Psoas muscle (tissue), 8 donors: ENCODE data around the gene CTNND2. TPM values are rescaled to one million over a fixed set of nuclear protein-coding genes. Genes with fewer than 3 reads are reported as not detected.

Experiments used
- ATAC-seq, 4 donors: fragments of 200-7000 bp; cut with Tn5 transposase; one replicate each; pipeline ENCODE4 v1.9.1; 2020; ENCODE audit warnings: moderate library complexity in 3 of 4, mild to moderate bottlenecking in 2 of 4
- DNase-seq, 2 donors: peaks; one replicate each; pipeline ENCODE4 v3.0.0-alpha.2; 2020
- H3K27ac ChIP-seq: fragments of 200-600 bp; one replicate; pipeline ENCODE4 v1.8.0; 2022
- H3K27me3 ChIP-seq, 3 donors: fragments of 200-600 bp in 1 of 3; one replicate each; pipeline versions ENCODE4 v1.6.1 to v1.8.0; 2013 to 2022; ENCODE audit warnings: low read length in 2 of 3, mild to moderate bottlenecking in 2 of 3, moderate library complexity in 1 of 3; ENCODE audit not compliant: insufficient read depth in 3 of 3
- H3K36me3 ChIP-seq, 2 donors: fragments of 200-600 bp in 1 of 2; one replicate each; pipeline versions ENCODE4 v1.6.1 to v1.8.0; 2013 to 2022; ENCODE audit warnings: low read depth in 1 of 2, mild to moderate bottlenecking in 1 of 2, moderate library complexity in 1 of 2; ENCODE audit not compliant: insufficient read depth in 1 of 2
- H3K4me1 ChIP-seq: fragments of 200-600 bp; one replicate; pipeline ENCODE4 v1.8.0; 2022
- H3K4me3 ChIP-seq: fragments of 200-600 bp; one replicate; pipeline ENCODE4 v1.8.0; 2022; ENCODE audit warnings: mild to moderate bottlenecking
- H3K9me3 ChIP-seq: fragments of 200-600 bp; one replicate; pipeline ENCODE4 v1.8.0; 2022
- CTCF ChIP-seq: fragments of 200-600 bp; IDR thresholded peaks from one replicate; pipeline ENCODE4 v1.8.0; 2022; ENCODE audit warnings: antibody characterized with exemption
- WGBS, 3 donors: extraction: QIAGEN DNeasy Blood & Tissue Kit; methylation state at CpG; one replicate each; pipeline versions ENCODE4 v1.1.6 to v1.1.7; 2013; 5-methylcytosine and 5-hydroxymethylcytosine counted together
- intact Hi-C, 2 donors: fragments of 100-400 bp; cut with DNase I; formaldehyde crosslinking; loops; one replicate each; pipeline versions ENCODE4 v1.11.0 to v1.14.2; 2022
- polyA plus RNA-seq, 3 donors: library from polyadenylated mRNA; stranded (reverse); fragments of 200-250 nt; gene quantifications; one replicate each; pipeline ENCODE4 v1.2.3, GENCODE V29; 2013
- total RNA-seq, 4 donors: library from RNA; stranded (reverse); fragmentation: NEBNext Ultra II Directional in 2 of 4; extraction: Animal tissue kit (Norgen Biotek cat#: 25700) in 2 of 4; gene quantifications; one replicate each; pipeline versions ENCODE4 v1.2.1 to v1.2.4, GENCODE V29; 2021 to 2023
- donor health status: healthy with polysubstance abuse.
- donor health status: DM: no; HTN: no; CAD: no; lungs with moderate emphysema.
- donor health status: Bipolar disorder and iron deficiency.
- donor health status: healthy.
- donor health status: DM: yes; HTN: yes; CAD: no.
- donor health status: DM: no; HTN: no; CAD: no.
- donor health status: DM: no; HTN: no; CAD: no.
- donor health status: DM: yes; HTN: yes; CAD: no.

Gene CTNND2
- total and polyA plus RNA-seq, 7 donors = 0.09 to 0.14 (median 0.13) TPM; not detected in 4

- Histone ChIP-seq H3K27ac (no peak overlapping the region), H3K4me1 (no peaks in the 10 kb centered on the region), H3K9me3 (no peaks in the 10 kb centered on the region), H3K4me3 (no peak overlapping the region), H3K36me3 (no peaks in the 10 kb centered on the region), H3K27me3 (no peaks in the 10 kb centered on the region)
- intact Hi-C loops = no loop called here
- no peak for ATAC-seq
- no peak for TF ChIP-seq CTCF
- WGBS, 3 donors = 43 to 92% (median 69%) methylated on average over 1 of the region's 1 CpG
- DNase-seq = no peak
Measured at GRCh38 chr5:11023945-11024344, 880.3 kb downstream of the CTNND2 start.

- Histone ChIP-seq H3K36me3 (no peaks in the 10 kb centered on the region), H3K27me3 (peaks cover 0 to 2% (median 0%) of the 10 kb centered on the region in 3 donors), H3K4me3 (no peak overlapping the region), H3K4me1 (no peaks in the 10 kb centered on the region), H3K9me3 (no peaks in the 10 kb centered on the region), H3K27ac (no peak overlapping the region)
- ATAC-seq = no peak
- 85 to 92% (median 87%) methylated on average over 4 of the region's 4 CpGs for WGBS, 3 donors
- DNase-seq = no peak
- intact Hi-C loops = no loop called here
- TF ChIP-seq CTCF = no peak
Measured at GRCh38 chr5:11013793-11014192, 890.5 kb downstream of the CTNND2 start.

- H3K4me1 ChIP-seq = no peaks in the 10 kb centered on the region
- intact Hi-C loops = no loop called here
- no peak overlapping the region for H3K27ac ChIP-seq
- H3K36me3 ChIP-seq = no peaks in the 10 kb centered on the region
- no peak for TF ChIP-seq CTCF
- H3K27me3 ChIP-seq = peaks cover 0 to 2% (median 0%) of the 10 kb centered on the region in 3 donors
- no peak for ATAC-seq
- H3K4me3 ChIP-seq = no peak overlapping the region
- WGBS, 3 donors = 84 to 86% (median 84%) methylated on average over 7 of the region's 7 CpGs
- DNase-seq = no peak
- H3K9me3 ChIP-seq = peaks cover 4% of the 10 kb centered on the region
Measured at GRCh38 chr5:11012295-11012694, 892.0 kb downstream of the CTNND2 start.

- no peak overlapping the region for H3K27ac ChIP-seq
- H3K36me3 ChIP-seq = no peaks in the 10 kb centered on the region
- ATAC-seq = no peak
- no peaks in the 10 kb centered on the region for H3K4me1 ChIP-seq
- 62 to 70% (median 65%) methylated on average over 7 of the region's 7 CpGs for WGBS, 3 donors
- no peak overlapping the region for H3K4me3 ChIP-seq
- peaks cover 4% of the 10 kb centered on the region for H3K9me3 ChIP-seq
- no peak for TF ChIP-seq CTCF
- intact Hi-C loops = no loop called here
- no peak for DNase-seq
- H3K27me3 ChIP-seq = no peaks in the 10 kb centered on the region
Measured at GRCh38 chr5:11010429-11011210, 893.6 kb downstream of the CTNND2 start.

GRCh38 chr5:11009576-11009975 lies 894.7 kb downstream of the CTNND2 start:
- 69 to 83% (median 75%) methylated on average over 3 of the region's 3 CpGs for WGBS, 3 donors
- ATAC-seq = no peak
- H3K36me3 ChIP-seq = no peaks in the 10 kb centered on the region
- TF ChIP-seq CTCF = no peak
- H3K4me3 ChIP-seq = no peak overlapping the region
- H3K9me3 ChIP-seq = peaks cover 4% of the 10 kb centered on the region
- no peaks in the 10 kb centered on the region for H3K27me3 ChIP-seq
- no peak overlapping the region for H3K27ac ChIP-seq
- intact Hi-C loops = no loop called here
- no peaks in the 10 kb centered on the region for H3K4me1 ChIP-seq
- no peak for DNase-seq
